K562 (cell line): ENCODE measurements around the gene ENTPD3. TPM values are rescaled to one million over a fixed set of nuclear protein-coding genes. Genes with fewer than 3 reads are reported as not detected.

Experiments
- ATF1 ChIP-seq, 2 experiments: fragments of 450-650 bp in 1 of 2; IDR thresholded peaks; 2 replicates each; pipeline ENCODE4 v1.6.1; 2016; ENCODE audit warnings: missing compliant biosample characterization in 1 of 2, missing genetic modification characterization in 1 of 2
- EP400 ChIP-seq: fragments of 450-650 bp; IDR thresholded peaks from 2 replicates; pipeline ENCODE4 v1.6.1; 2017; ENCODE audit warnings: antibody characterized with exemption, mild to moderate bottlenecking, moderate library complexity
- FOXP4 ChIP-seq: sonication (generic); formaldehyde crosslinking; IDR thresholded peaks from 2 replicates; pipeline ENCODE4 v1.8.0; 2022; ENCODE audit warnings: mild to moderate bottlenecking, missing genetic modification reagents, borderline replicate concordance
- HBP1 ChIP-seq: fragments of 450-650 bp; formaldehyde crosslinking; IDR thresholded peaks from 2 replicates; pipeline ENCODE4 v1.4.0; 2022; ENCODE audit warnings: missing genetic modification characterization
- HES1 ChIP-seq: fragments of 450-650 bp; IDR thresholded peaks from 2 replicates; pipeline ENCODE4 v1.6.1; 2016; ENCODE audit warnings: low read depth, mild to moderate bottlenecking, moderate library complexity
- KAT8 ChIP-seq: fragments of 450-650 bp; IDR thresholded peaks from 2 replicates; pipeline ENCODE4 v1.6.1; 2016; ENCODE audit warnings: low read depth, mild to moderate bottlenecking
- PRMT5 ChIP-seq: sonication (generic); formaldehyde crosslinking; IDR thresholded peaks from 2 replicates; pipeline ENCODE4 v1.5.0; 2020; ENCODE audit warnings: missing genetic modification reagents
- RBM15 ChIP-seq: fragments of 200-400 bp; formaldehyde crosslinking; IDR thresholded peaks from 2 replicates; pipeline ENCODE4 v1.6.1; 2018; ENCODE audit warnings: mild to moderate bottlenecking, low read length, moderate library complexity; ENCODE audit not compliant: insufficient read depth
- ZNF436 ChIP-seq: fragments of 250-450, 450-650 bp; sonication (Bioruptor Pico); formaldehyde crosslinking; IDR thresholded peaks from 2 replicates; pipeline ENCODE4 v1.7.0; 2020; ENCODE audit warnings: mild to moderate bottlenecking
- polyA plus RNA-seq, 8 experiments: library from polyadenylated mRNA; depleted of rRNA in 4 of 8; stranded (reverse) in 5 of 8; unstranded in 3 of 8; fragments of >200 nt; fragmentation: Nextera tagmentation in 2 of 8; fragmentation: Illumina TruSeq in 1 of 8; extraction: Ambion mirVana in 2 of 8; extraction: Trizol in 1 of 8; gene quantifications; 2 replicates each; pipeline versions ENCODE4 v1.2.1 to v1.2.3, GENCODE V29; 2011 to 2014; ENCODE audit warnings: inconsistent platforms in 1 of 8, missing spikeins in 1 of 8
- total RNA-seq, 7 experiments: library from RNA; depleted of rRNA in 6 of 7; stranded (reverse); fragments of >200 nt in 6 of 7; fragmentation: Illumina TruSeq in 2 of 7; extraction: Trizol in 2 of 7; gene quantifications; 2 replicates each; pipeline versions ENCODE4 v1.2.1 to v1.2.3, GENCODE V29; 2011 to 2021; ENCODE audit warnings: low replicate concordance in 1 of 7
- TF ChIP-seq, protein P1 (sequence below): sonication (generic); formaldehyde crosslinking; IDR thresholded peaks from 2 replicates; pipeline ENCODE4 v1.8.1; 2022; ENCODE audit warnings: missing genetic modification reagents
- TF ChIP-seq, protein P2 (sequence below), 2 experiments: fragments of 450-650 bp; IDR thresholded peaks; 2 replicates each; pipeline ENCODE4 v1.6.1; 2016; ENCODE audit warnings: mild to moderate bottlenecking in 2 of 2, borderline replicate concordance in 1 of 2, low read depth in 1 of 2, moderate library complexity in 1 of 2

ENTPD3 gene
- total and polyA plus RNA-seq, 9 of the 15 experiments (the other 6 are each of a cell fraction or from before 2014, with no cell fraction given) = 0.23 to 2.1 (median 0.58) TPM

DNA sequence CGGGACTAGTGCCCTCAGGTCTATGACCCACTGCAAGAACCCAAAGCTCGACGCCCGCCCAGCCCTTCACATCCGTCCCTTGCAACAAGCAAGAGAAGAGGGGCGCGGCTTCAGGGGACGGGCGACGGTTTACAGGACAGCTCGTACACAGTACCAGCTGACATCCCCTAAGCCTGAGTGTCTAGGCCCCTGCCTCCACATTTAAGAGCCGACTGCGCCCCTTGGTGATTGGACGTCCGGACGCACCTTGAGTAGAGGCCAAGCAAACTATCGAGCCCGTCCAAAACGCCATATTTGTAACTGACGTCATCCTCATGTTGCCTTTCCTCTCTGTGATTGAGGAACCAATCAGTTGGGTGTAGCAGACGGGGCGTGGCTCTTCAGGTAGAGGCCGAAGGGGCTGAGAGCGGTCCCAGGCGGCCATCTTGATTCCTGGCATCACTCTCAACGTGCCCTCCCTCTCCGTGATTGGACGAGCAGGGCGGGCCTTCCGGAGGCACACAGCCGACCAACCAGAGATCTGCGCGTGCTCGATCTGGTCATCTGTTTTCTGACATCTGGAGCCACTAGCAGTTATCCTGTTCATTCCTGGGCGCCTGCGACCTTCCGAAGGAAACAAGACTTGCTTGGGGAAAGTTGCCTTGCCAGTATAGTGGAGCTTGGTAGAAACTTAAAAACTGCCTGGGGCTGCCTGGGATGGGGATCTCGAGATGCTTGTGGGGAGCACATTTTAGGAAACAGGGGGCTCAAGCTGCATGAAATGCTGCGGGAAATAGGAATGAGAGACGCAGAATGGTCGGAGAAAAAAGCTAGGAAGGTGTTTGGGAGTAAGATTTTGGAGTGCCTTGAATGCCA lies 66.1 kb downstream of the ENTPD3 start (continued):
- TF ChIP-seq HES1 (no peak), RBM15 (no peak), FOXP4 (CRISPR knock-in tag) (no peak), ATF1 (CRISPR knock-in tag; IDR thresholded peaks at IDR 0.05) (peak; percentile 53; the same call in 1 of the 2 replicates), ATF1 (tag; IDR thresholded peaks at IDR 0.05) (peak; percentile 98), EP400 (peak; percentile 91), PRMT5 (CRISPR knock-in tag) (no peak), ZNF436 (CRISPR knock-in tag) (no peak), HBP1 (CRISPR knock-in tag) (0 out of 2 replicates have a peak, but pooled peaks have one; percentile 56), KAT8 (no peak)
- TF ChIP-seq, protein P1, sequence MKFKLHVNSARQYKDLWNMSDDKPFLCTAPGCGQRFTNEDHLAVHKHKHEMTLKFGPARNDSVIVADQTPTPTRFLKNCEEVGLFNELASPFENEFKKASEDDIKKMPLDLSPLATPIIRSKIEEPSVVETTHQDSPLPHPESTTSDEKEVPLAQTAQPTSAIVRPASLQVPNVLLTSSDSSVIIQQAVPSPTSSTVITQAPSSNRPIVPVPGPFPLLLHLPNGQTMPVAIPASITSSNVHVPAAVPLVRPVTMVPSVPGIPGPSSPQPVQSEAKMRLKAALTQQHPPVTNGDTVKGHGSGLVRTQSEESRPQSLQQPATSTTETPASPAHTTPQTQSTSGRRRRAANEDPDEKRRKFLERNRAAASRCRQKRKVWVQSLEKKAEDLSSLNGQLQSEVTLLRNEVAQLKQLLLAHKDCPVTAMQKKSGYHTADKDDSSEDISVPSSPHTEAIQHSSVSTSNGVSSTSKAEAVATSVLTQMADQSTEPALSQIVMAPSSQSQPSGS = peak; percentile 87; the same call in 1 of the 2 replicates
- TF ChIP-seq, protein P2, sequence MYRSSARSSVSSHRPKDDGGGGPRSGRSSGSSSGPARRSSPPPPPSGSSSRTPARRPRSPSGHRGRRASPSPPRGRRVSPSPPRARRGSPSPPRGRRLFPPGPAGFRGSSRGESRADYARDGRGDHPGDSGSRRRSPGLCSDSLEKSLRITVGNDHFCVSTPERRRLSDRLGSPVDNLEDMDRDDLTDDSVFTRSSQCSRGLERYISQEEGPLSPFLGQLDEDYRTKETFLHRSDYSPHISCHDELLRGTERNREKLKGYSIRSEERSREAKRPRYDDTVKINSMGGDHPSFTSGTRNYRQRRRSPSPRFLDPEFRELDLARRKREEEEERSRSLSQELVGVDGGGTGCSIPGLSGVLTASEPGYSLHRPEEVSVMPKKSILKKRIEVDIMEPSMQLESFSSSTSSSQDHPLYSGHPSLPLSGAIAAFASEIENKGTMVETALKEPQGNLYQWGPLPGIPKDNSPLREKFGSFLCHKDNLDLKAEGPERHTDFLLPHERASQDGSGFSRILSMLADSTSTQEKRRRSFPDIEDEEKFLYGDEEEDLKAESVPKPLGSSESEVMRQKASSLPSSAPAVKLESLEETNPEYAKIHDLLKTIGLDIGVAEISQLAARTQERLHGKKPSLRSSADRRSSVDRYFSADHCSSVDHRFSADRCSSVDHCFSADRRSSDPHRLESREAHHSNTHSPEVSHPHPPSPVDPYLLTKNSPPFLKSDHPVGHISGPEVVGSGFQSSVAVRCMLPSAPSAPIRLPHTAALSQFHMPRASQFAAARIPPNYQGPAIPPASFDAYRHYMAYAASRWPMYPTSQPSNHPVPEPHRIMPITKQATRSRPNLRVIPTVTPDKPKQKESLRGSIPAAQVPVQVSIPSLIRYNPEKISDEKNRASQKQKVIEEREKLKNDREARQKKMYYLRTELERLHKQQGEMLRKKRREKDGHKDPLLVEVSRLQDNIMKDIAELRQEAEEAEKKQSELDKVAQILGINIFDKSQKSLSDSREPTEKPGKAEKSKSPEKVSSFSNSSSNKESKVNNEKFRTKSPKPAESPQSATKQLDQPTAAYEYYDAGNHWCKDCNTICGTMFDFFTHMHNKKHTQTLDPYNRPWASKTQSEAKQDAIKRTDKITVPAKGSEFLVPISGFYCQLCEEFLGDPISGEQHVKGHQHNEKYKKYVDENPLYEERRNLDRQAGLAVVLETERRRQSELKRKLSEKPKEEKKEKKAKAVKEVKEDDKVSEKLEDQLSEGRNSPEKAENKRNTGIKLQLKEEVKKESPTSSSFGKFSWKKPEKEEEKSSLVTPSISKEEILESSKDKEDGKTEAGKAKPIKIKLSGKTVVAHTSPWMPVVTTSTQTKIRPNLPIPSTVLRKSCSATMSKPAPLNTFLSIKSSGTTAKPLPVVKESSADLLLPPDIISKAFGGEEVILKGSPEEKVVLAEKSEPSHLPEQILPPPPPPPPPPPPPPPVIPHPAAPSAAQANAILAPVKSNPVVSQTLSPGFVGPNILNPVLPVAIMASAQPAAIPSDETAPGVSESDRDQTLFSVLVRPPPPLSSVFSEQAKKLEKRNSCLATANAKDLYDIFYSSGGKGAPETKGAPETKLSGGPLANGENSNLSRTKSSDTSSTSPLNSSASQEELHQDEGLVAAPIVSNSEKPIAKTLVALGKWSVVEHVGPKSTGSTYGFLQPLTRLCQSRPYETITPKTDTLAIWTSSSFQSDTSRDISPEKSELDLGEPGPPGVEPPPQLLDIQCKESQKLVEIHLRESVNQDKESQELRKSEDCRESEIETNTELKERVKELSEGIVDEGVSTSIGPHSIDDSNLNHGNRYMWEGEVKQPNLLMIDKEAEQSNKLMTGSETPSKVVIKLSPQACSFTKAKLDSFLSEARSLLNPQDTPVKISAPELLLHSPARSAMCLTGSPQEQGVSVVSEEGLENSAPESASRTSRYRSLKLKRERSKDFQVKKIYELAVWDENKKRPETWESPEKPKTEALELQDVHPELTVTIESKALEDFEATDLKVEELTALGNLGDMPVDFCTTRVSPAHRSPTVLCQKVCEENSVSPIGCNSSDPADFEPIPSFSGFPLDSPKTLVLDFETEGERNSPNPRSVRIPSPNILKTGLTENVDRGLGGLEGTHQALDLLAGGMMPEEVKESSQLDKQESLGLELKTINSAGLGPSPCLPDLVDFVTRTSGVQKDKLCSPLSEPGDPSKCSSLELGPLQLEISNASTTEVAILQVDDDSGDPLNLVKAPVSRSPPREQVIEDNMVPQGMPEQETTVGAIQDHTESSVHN (IDR thresholded peaks at IDR 0.05; ENCODE audit: borderline replicate concordance in 1 of 2, low read depth in 1 of 2) = peak in 1 of 2 experiments; percentile 47; a peak in 2 of 4 replicates
